ENCODE results near the gene GATA2. TPM values are rescaled to one million over a fixed set of nuclear protein-coding genes. Genes with fewer than 3 reads are reported as not detected.
A peak's percentile ranks its signal among the peaks of the same experiment; 100 is the strongest.

GATA2 gene
- total and polyA plus RNA-seq, 2 of the 13 experiments (the other 11 are each of a cell fraction or from before 2014, with no cell fraction given): 3.5 to 6.2 TPM

- TF ChIP-seq TRIM24 (CRISPR knock-in tag; IDR thresholded peaks at IDR 0.05) (no peak), HNF1B (CRISPR knock-in tag; IDR thresholded peaks at IDR 0.05) (no peak), TP53 (CRISPR knock-in tag; conservative IDR thresholded peaks at IDR 0.05) (no peak), RBM39 (IDR thresholded peaks at IDR 0.05; ENCODE audit: low read depth, low read length, poor library complexity, severe bottlenecking) (no peak), ZNF251 (CRISPR knock-in tag; IDR thresholded peaks at IDR 0.05) (no peak), TRAFD1 (CRISPR knock-in tag; IDR thresholded peaks at IDR 0.05; ENCODE audit: borderline replicate concordance) (no peak)
- TF ChIP-seq, protein P1, sequence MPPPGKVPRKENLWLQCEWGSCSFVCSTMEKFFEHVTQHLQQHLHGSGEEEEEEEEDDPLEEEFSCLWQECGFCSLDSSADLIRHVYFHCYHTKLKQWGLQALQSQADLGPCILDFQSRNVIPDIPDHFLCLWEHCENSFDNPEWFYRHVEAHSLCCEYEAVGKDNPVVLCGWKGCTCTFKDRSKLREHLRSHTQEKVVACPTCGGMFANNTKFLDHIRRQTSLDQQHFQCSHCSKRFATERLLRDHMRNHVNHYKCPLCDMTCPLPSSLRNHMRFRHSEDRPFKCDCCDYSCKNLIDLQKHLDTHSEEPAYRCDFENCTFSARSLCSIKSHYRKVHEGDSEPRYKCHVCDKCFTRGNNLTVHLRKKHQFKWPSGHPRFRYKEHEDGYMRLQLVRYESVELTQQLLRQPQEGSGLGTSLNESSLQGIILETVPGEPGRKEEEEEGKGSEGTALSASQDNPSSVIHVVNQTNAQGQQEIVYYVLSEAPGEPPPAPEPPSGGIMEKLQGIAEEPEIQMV (CRISPR knock-in tag; IDR thresholded peaks at IDR 0.05; ENCODE audit: low read depth): 0 out of 2 replicates have a peak, but pooled peaks have one; percentile 15
- TF ChIP-seq, protein P2, sequence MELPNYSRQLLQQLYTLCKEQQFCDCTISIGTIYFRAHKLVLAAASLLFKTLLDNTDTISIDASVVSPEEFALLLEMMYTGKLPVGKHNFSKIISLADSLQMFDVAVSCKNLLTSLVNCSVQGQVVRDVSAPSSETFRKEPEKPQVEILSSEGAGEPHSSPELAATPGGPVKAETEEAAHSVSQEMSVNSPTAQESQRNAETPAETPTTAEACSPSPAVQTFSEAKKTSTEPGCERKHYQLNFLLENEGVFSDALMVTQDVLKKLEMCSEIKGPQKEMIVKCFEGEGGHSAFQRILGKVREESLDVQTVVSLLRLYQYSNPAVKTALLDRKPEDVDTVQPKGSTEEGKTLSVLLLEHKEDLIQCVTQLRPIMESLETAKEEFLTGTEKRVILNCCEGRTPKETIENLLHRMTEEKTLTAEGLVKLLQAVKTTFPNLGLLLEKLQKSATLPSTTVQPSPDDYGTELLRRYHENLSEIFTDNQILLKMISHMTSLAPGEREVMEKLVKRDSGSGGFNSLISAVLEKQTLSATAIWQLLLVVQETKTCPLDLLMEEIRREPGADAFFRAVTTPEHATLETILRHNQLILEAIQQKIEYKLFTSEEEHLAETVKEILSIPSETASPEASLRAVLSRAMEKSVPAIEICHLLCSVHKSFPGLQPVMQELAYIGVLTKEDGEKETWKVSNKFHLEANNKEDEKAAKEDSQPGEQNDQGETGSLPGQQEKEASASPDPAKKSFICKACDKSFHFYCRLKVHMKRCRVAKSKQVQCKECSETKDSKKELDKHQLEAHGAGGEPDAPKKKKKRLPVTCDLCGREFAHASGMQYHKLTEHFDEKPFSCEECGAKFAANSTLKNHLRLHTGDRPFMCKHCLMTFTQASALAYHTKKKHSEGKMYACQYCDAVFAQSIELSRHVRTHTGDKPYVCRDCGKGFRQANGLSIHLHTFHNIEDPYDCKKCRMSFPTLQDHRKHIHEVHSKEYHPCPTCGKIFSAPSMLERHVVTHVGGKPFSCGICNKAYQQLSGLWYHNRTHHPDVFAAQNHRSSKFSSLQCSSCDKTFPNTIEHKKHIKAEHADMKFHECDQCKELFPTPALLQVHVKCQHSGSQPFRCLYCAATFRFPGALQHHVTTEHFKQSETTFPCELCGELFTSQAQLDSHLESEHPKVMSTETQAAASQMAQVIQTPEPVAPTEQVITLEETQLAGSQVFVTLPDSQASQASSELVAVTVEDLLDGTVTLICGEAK (IDR thresholded peaks at IDR 0.05): no peak
- TF ChIP-seq, protein P2 (CRISPR knock-in tag; IDR thresholded peaks at IDR 0.05): peak; percentile 75
- TF ChIP-seq, protein P3, sequence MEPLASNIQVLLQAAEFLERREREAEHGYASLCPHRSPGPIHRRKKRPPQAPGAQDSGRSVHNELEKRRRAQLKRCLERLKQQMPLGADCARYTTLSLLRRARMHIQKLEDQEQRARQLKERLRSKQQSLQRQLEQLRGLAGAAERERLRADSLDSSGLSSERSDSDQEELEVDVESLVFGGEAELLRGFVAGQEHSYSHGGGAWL (CRISPR knock-in tag; IDR thresholded peaks at IDR 0.05): 0 out of 2 replicates have a peak, but pooled peaks have one; percentile 29
- TF ChIP-seq, protein P4, sequence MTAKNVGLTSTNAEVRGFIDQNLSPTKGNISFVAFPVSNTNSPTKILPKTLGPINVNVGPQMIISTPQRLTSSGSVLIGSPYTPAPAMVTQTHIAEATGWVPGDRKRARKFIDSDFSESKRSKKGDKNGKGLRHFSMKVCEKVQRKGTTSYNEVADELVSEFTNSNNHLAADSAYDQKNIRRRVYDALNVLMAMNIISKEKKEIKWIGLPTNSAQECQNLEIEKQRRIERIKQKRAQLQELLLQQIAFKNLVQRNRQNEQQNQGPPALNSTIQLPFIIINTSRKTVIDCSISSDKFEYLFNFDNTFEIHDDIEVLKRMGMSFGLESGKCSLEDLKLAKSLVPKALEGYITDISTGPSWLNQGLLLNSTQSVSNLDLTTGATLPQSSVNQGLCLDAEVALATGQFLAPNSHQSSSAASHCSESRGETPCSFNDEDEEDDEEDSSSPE (CRISPR knock-in tag; IDR thresholded peaks at IDR 0.05): no peak
Measured at GRCh38 chr3:128486681-128487537, 6.1 kb downstream of the GATA2 start (continued).
